ENCODE results near the gene RTP3. TPM values are rescaled to one million over a fixed set of nuclear protein-coding genes. Genes with fewer than 3 reads are reported as not detected.

The RTP3 gene
- total RNA-seq, 3 donors from 2014 or later (not counting 1 experiment from before 2014, with no cell fraction given) = not detected

DNA sequence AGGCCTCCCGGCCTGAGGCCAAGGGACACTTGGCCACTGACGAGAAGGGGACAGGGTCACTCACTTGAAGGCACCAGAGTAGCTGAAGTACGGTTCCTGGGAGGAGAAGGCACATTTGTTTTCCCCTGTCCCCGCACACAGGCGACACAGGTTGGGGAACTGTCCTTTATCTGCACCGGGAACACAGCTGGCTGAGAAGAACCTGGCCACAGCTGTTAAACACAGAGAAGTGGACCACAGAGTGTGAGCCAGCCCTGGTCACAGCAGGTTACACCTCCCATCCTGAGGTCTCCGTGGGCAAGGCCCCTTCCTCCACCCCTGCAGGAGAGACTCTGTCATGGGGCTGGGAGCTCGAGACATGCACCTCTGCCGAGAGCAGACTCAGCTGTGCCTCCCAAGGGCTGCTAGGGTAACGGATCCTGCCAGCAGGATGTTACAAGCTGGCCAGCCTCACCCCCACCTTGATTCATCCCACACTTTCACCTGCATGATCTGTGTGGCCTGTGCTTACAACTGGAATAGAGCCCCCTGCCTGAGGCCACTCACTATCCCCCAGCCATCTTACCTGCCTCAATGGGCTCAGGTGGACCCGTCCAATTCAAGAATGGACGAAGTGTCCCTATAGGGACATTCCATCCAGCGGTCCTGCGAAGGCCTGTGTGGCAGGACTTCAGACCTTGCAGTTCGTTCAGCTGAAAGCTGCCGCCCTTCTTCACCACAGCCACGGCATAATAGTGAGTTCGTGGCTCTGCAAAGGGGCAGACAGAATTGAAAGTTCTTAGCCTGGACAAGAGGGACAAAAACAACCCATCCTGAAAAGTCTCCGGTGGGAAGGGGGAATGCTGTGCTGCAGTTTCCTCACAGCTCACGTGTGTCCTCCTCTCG is 42.3 kb upstream of the RTP3 start:
- Histone ChIP-seq H3K27me3 (ENCODE audit: control insufficient read depth, insufficient read depth, low read length) (peaks cover 4% of the 10 kb centered on the region), H3K4me1 (ENCODE audit: control insufficient read depth, insufficient read depth, low read length) (no peaks in the 10 kb centered on the region), H3K36me3 (ENCODE audit: control insufficient read depth, insufficient read depth, low read length) (no peaks in the 10 kb centered on the region), H3K27ac (ENCODE audit: low read length) (no peak overlapping the region), H3K9me3 (ENCODE audit: control insufficient read depth, insufficient read depth, low read length) (no peaks in the 10 kb centered on the region), H3K4me3 (ENCODE audit: low read length) (no peak overlapping the region)
- no peak for ATAC-seq
- Mint-ChIP-seq H3K27me3 (ENCODE audit: low read depth in 2 of 2) (peaks cover 27 to 35% of the 10 kb centered on the region in 2 donors), H3K9me3 (no peaks in the 10 kb centered on the region), H3K27ac (no peak overlapping the region), H3K36me3 (no peaks in the 10 kb centered on the region), H3K4me3 (no peak overlapping the region), H3K4me1 (no peaks in the 10 kb centered on the region)
- intact Hi-C loops (cut with micrococcal nuclease) = no loop called here
- DNase-seq = no peak
- TF ChIP-seq, protein P1, sequence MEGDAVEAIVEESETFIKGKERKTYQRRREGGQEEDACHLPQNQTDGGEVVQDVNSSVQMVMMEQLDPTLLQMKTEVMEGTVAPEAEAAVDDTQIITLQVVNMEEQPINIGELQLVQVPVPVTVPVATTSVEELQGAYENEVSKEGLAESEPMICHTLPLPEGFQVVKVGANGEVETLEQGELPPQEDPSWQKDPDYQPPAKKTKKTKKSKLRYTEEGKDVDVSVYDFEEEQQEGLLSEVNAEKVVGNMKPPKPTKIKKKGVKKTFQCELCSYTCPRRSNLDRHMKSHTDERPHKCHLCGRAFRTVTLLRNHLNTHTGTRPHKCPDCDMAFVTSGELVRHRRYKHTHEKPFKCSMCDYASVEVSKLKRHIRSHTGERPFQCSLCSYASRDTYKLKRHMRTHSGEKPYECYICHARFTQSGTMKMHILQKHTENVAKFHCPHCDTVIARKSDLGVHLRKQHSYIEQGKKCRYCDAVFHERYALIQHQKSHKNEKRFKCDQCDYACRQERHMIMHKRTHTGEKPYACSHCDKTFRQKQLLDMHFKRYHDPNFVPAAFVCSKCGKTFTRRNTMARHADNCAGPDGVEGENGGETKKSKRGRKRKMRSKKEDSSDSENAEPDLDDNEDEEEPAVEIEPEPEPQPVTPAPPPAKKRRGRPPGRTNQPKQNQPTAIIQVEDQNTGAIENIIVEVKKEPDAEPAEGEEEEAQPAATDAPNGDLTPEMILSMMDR (IDR thresholded peaks at IDR 0.05) = no peak
- 84% methylated on average over 21 of the region's 21 CpGs for WGBS (ENCODE audit: insufficient coverage)

DNA sequence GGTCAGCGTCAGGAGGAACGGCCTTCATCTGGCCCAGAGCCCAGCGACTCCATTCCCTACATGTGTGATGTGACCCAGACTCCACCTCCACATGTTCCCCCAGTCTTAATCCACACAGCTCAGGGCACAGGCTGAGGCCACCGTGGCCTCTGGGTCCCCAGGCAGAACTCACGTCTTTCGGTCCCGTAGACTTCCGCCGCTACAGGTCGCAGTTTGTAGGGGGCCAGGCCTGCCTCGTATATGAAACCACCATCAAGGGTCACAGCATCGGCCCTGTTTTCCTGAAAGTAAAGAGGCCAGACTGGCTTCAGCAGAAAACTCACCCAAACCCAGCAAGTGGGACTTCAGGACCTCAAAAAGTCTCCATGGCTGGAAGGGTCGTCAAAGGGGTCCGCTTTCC is 41.7 kb upstream of the RTP3 start:
- Histone ChIP-seq H3K9me3 (ENCODE audit: control insufficient read depth, insufficient read depth, low read length) (no peaks in the 10 kb centered on the region), H3K36me3 (ENCODE audit: control insufficient read depth, insufficient read depth, low read length) (no peaks in the 10 kb centered on the region), H3K27ac (ENCODE audit: low read length) (no peak overlapping the region), H3K4me3 (ENCODE audit: low read length) (no peak overlapping the region), H3K27me3 (ENCODE audit: control insufficient read depth, insufficient read depth, low read length) (peaks cover 4% of the 10 kb centered on the region), H3K4me1 (ENCODE audit: control insufficient read depth, insufficient read depth, low read length) (no peaks in the 10 kb centered on the region)
- no peak for DNase-seq
- TF ChIP-seq, protein P1 (IDR thresholded peaks at IDR 0.05) = no peak
- Mint-ChIP-seq H3K27ac (no peak overlapping the region), H3K9me3 (no peaks in the 10 kb centered on the region), H3K4me1 (no peaks in the 10 kb centered on the region), H3K36me3 (no peaks in the 10 kb centered on the region), H3K4me3 (no peak overlapping the region), H3K27me3 (ENCODE audit: low read depth in 2 of 2) (peaks cover 32 to 35% of the 10 kb centered on the region in 2 donors)
- no peak for ATAC-seq
- intact Hi-C loops (cut with micrococcal nuclease) = no loop called here
- 95% methylated on average over 14 of the region's 14 CpGs for WGBS (ENCODE audit: insufficient coverage)

DNA sequence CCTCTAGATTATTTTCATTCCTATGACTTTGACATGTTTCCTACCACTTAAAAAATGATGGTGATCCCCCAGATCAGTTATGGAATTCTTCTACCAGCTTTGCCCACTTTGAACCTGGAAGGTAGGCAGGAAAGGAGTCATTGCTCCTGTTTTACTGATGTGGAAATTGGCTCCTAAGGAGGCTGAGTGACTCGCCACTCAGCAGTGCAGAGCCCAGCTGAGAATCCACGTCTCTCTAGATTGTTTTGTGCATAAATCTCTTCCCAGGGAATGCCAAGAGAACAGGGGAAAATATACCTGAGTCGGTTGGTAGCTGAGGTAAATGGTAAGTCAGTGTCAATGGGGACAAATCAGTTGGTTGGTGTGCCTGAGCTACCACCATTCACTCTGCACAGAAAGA is 37.7 kb upstream of the RTP3 start:
- H3K27ac ChIP-seq (ENCODE audit: low read length) = no peak overlapping the region
- H3K36me3 ChIP-seq (ENCODE audit: control insufficient read depth, insufficient read depth, low read length) = no peaks in the 10 kb centered on the region
- no peaks in the 10 kb centered on the region for H3K9me3 ChIP-seq (ENCODE audit: control insufficient read depth, insufficient read depth, low read length)
- peaks cover 48 to 52% of the 10 kb centered on the region in 2 donors for H3K27me3 Mint-ChIP-seq (ENCODE audit: low read depth in 2 of 2)
- WGBS (ENCODE audit: insufficient coverage) = 74% methylated on average over 3 of the region's 3 CpGs
- no peaks in the 10 kb centered on the region for H3K9me3 Mint-ChIP-seq
- DNase-seq (no peak), ATAC-seq (no peak)
- no peaks in the 10 kb centered on the region for H3K4me1 ChIP-seq (ENCODE audit: control insufficient read depth, insufficient read depth, low read length)
- H3K27me3 ChIP-seq (ENCODE audit: control insufficient read depth, insufficient read depth, low read length) = peaks cover 15% of the 10 kb centered on the region
- H3K4me3 Mint-ChIP-seq = no peak overlapping the region
- no peaks in the 10 kb centered on the region for H3K4me1 Mint-ChIP-seq
- no peak overlapping the region for H3K4me3 ChIP-seq (ENCODE audit: low read length)
- TF ChIP-seq, protein P1 (IDR thresholded peaks at IDR 0.05) = no peak
- H3K27ac Mint-ChIP-seq = no peak overlapping the region
- H3K36me3 Mint-ChIP-seq = no peaks in the 10 kb centered on the region
- intact Hi-C loops (cut with micrococcal nuclease) = no loop called here
